ENCODE measurements around the gene AVL9.

GRCh38 chr7:32560075-32560474 lies 64.8 kb downstream of the AVL9 start:
- TF ChIP-seq CTCF (IDR thresholded peaks at IDR 0.05) (no peak), POLR2AphosphoS5 (IDR thresholded peaks at IDR 0.05) (no peak), POLR2A (IDR thresholded peaks at IDR 0.05) (no peak)

Data from gastroesophageal sphincter (tissue), 3 donors.